Measurements from ENCODE around the gene NME7.

DNA sequence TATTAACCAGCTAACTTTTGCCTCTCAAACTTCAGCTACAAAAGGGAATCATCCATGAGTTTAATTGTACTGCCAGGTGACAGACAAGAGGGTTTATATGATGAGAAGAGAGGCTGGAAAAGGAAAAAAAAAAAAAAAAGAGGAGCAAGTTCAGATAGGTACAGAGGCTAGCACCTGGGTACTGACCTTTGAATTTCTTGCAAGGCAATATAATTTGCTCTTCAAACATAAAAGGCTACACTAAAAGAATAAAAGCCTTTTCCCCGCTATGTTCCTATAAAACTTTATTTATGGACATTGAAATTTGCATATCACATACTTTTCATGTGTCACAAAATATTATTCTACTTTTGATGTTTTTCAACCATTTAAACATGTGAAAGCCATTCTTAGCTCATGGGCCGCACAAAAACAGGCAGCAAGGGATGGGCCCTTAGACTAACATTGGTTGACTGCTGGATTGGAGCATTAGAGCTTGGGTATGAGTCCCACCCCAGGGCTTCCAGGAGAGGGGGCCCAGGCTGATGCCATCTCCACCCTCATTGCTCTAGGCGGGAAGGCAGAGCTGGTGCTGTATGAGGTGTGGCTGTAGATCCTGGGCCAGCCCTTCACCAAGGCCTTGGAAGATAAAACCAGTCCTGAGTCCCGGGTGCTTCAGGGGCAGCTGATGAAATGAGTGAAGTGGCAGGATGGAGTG lies 216.8 kb downstream of the NME7 start:
- TF ChIP-seq, protein P1, sequence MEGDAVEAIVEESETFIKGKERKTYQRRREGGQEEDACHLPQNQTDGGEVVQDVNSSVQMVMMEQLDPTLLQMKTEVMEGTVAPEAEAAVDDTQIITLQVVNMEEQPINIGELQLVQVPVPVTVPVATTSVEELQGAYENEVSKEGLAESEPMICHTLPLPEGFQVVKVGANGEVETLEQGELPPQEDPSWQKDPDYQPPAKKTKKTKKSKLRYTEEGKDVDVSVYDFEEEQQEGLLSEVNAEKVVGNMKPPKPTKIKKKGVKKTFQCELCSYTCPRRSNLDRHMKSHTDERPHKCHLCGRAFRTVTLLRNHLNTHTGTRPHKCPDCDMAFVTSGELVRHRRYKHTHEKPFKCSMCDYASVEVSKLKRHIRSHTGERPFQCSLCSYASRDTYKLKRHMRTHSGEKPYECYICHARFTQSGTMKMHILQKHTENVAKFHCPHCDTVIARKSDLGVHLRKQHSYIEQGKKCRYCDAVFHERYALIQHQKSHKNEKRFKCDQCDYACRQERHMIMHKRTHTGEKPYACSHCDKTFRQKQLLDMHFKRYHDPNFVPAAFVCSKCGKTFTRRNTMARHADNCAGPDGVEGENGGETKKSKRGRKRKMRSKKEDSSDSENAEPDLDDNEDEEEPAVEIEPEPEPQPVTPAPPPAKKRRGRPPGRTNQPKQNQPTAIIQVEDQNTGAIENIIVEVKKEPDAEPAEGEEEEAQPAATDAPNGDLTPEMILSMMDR (IDR thresholded peaks at IDR 0.05): no peak
- no peak for TF ChIP-seq POLR2A (IDR thresholded peaks at IDR 0.05)
